Measurements from ENCODE around the gene REXO2.

DNA sequence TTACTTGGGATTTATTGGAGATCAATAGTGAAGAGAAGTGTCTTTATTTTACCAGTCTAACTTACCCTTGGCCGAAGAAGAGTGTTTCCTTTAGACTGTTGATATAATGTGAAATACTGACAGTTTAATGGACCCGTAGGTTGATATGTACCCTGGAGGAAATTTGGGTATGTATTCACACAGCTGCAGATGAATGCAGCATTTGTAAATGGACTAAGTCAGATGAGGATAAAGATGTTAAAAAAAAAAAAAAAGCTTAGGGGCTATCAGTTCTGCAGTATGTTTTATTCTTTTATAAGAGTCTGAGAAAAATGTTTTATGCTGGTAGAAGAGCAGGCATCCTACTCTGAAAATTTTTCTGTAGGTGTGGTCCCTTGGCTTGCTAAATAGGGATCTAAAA, 2.7 kb downstream of the REXO2 start:
- TF ChIP-seq CTCF (IDR thresholded peaks at IDR 0.05) (no peak), POLR2AphosphoS5 (IDR thresholded peaks at IDR 0.05) (no peak), POLR2A (IDR thresholded peaks at IDR 0.05) (no peak), EP300 (IDR thresholded peaks at IDR 0.05) (no peak)
